Activated naive CD4-positive, alpha-beta T cell treated with anti-CD3 and anti-CD28 coated beads, Interleukin-2, amount 10 ng/mL, durations not matched to agents 7 days and 5 days (primary cell): ENCODE results near the gene UGT1A1.

Source experiments
- CTCF ChIA-PET: fragments of 350-600 bp; sonication (Branson Sonifier 250); formaldehyde crosslinking; loops from one replicate; lab custom pipeline; 2021; ENCODE audit warnings: antibody characterized with exemption; lab: Charles Lee
- DNase-seq: peaks from one replicate; pipeline ENCODE4 v3.0.0-alpha.2; 2020
- H3K27ac Mint-ChIP-seq: one replicate; pipeline ENCODE4 v1.8.0; 2021; ENCODE audit warnings: mild to moderate bottlenecking, moderate library complexity, mixed read lengths
- H3K27me3 Mint-ChIP-seq: one replicate; pipeline ENCODE4 v1.8.0; 2021; ENCODE audit warnings: mild to moderate bottlenecking, mixed read lengths
- H3K36me3 Mint-ChIP-seq: one replicate; pipeline ENCODE4 v1.8.0; 2021; ENCODE audit warnings: mixed read lengths
- H3K4me1 Mint-ChIP-seq: one replicate; pipeline ENCODE4 v1.8.0; 2021; ENCODE audit warnings: mixed read lengths
- H3K4me3 Mint-ChIP-seq: one replicate; pipeline ENCODE4 v1.8.0; 2021; ENCODE audit warnings: mild to moderate bottlenecking, moderate library complexity, mixed read lengths
- H3K9me3 Mint-ChIP-seq: one replicate; pipeline ENCODE4 v1.8.0; 2021; ENCODE audit warnings: mixed read lengths

UGT1A1 gene

GRCh38 chr2:233798335-233799086, 38.4 kb downstream of the UGT1A1 start:
- H3K27ac Mint-ChIP-seq: no peak overlapping the region
- no peak for DNase-seq
- no peaks in the 10 kb centered on the region for H3K4me1 Mint-ChIP-seq
- H3K4me3 Mint-ChIP-seq: no peak overlapping the region
- H3K9me3 Mint-ChIP-seq: no peaks in the 10 kb centered on the region
- no peaks in the 10 kb centered on the region for H3K36me3 Mint-ChIP-seq
- H3K27me3 Mint-ChIP-seq: peaks cover 15% of the 10 kb centered on the region
- CTCF ChIA-PET: no interaction called here

GRCh38 chr2:233799087-233799665, 39.1 kb downstream of the UGT1A1 start:
- H3K27me3 Mint-ChIP-seq: peaks cover 21% of the 10 kb centered on the region
- no peak overlapping the region for H3K27ac Mint-ChIP-seq
- CTCF ChIA-PET: no interaction called here
- H3K36me3 Mint-ChIP-seq: no peaks in the 10 kb centered on the region
- H3K4me3 Mint-ChIP-seq: no peak overlapping the region
- H3K9me3 Mint-ChIP-seq: no peaks in the 10 kb centered on the region
- H3K4me1 Mint-ChIP-seq: no peaks in the 10 kb centered on the region
- DNase-seq: peak; percentile 9

DNA sequence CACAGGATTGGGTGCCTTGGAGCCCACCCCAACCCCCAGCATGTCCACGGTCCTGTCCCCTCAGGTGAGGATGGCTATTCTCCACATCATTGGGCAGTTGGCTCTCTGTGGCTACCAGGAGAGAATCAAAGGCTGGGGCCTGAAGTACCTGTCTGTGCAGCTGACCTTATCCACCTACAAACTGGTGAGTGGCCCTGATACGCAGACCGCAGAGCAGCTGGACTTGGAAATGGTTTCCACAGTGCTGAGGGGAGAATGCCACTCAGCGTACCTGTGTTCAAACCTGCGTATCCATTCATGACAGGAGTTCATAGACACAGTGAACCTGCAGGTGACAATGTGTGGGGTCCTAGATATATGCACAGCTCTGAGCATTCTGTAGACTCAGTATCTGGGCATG, 39.6 kb downstream of the UGT1A1 start:
- no peaks in the 10 kb centered on the region for H3K36me3 Mint-ChIP-seq
- H3K27ac Mint-ChIP-seq: no peak overlapping the region
- peaks cover 27% of the 10 kb centered on the region for H3K27me3 Mint-ChIP-seq
- no peak overlapping the region for H3K4me3 Mint-ChIP-seq
- no peaks in the 10 kb centered on the region for H3K9me3 Mint-ChIP-seq
- CTCF ChIA-PET: no interaction called here
- DNase-seq: peak; percentile 2
- H3K4me1 Mint-ChIP-seq: no peaks in the 10 kb centered on the region

GRCh38 chr2:233800208-233800607, 40.1 kb downstream of the UGT1A1 start:
- CTCF ChIA-PET: no interaction called here
- H3K27me3 Mint-ChIP-seq: peaks cover 32% of the 10 kb centered on the region
- no peaks in the 10 kb centered on the region for H3K4me1 Mint-ChIP-seq
- H3K9me3 Mint-ChIP-seq: no peaks in the 10 kb centered on the region
- H3K4me3 Mint-ChIP-seq: no peak overlapping the region
- DNase-seq: peak; percentile 2
- no peaks in the 10 kb centered on the region for H3K36me3 Mint-ChIP-seq
- H3K27ac Mint-ChIP-seq: no peak overlapping the region

GRCh38 chr2:233801357-233802131, 41.5 kb downstream of the UGT1A1 start:
- CTCF ChIA-PET: no interaction called here
- Mint-ChIP-seq H3K27me3 (peaks cover 32% of the 10 kb centered on the region), H3K27ac (no peak overlapping the region), H3K36me3 (no peaks in the 10 kb centered on the region), H3K4me1 (no peaks in the 10 kb centered on the region), H3K9me3 (no peaks in the 10 kb centered on the region), H3K4me3 (no peak overlapping the region)
- DNase-seq: peak; percentile 34

DNA sequence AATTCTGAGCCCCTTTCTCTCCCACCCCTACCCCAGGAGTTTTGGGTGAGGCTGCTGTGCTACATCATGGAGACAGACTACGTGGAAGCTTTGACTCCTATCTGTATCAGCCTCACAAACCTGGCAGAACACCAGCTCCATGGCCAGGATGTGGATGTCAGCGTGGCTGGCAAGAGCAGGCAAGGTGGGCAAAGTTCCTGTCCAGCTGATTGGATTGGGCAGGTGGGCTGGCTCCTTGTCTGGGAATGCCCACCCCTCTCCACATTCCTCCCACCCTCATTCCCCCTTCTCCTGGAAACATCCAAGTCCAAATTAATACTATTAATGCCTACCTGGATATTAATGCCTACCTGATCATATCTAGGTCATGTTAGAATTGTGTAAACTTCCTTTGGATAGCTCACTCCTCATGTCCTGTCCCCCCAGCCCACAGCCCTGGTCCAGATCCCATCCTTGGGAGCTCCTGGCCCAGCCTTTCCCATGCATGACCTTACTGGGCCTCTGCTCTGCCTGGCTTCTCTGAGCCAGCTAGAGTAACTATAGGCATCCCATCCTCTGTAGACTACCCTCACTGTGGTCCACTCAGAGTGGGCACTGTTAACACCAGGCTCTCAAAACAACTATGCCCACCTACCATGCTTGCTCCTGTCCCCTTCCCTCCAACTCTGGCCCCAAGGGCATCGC, 42.2 kb downstream of the UGT1A1 start:
- CTCF ChIA-PET: no interaction called here
- no peaks in the 10 kb centered on the region for H3K9me3 Mint-ChIP-seq
- H3K4me3 Mint-ChIP-seq: no peak overlapping the region
- no peak overlapping the region for H3K27ac Mint-ChIP-seq
- no peaks in the 10 kb centered on the region for H3K36me3 Mint-ChIP-seq
- peaks cover 32% of the 10 kb centered on the region for H3K27me3 Mint-ChIP-seq
- peak; percentile 8 for DNase-seq
- no peaks in the 10 kb centered on the region for H3K4me1 Mint-ChIP-seq

GRCh38 chr2:233803292-233803911, 43.3 kb downstream of the UGT1A1 start:
- Mint-ChIP-seq H3K27me3 (peaks cover 32% of the 10 kb centered on the region), H3K9me3 (no peaks in the 10 kb centered on the region), H3K4me1 (no peaks in the 10 kb centered on the region), H3K27ac (no peak overlapping the region), H3K4me3 (no peak overlapping the region), H3K36me3 (no peaks in the 10 kb centered on the region)
- CTCF ChIA-PET: no interaction called here
- DNase-seq: peak; percentile 7

DNA sequence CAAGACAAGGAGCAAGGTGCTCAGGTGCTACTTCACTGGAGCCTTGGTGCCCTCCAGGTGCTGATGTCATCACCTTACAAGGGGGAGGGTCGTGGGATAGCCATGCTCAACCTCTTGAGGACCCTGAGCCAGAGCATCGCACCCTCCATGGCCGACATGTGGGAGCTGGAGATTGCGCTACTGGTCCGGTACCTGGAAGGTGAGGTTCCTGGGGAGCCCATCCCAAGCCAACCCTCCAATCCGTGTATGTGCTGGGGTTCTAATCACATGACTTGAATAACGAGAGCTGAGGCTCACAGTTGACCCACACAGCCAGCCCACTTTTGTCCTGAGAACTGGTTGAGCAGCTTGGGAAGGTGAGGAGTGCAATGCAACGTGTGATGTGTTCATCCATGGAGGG, 43.9 kb downstream of the UGT1A1 start:
- peak; percentile 8 for DNase-seq
- Mint-ChIP-seq H3K36me3 (no peaks in the 10 kb centered on the region), H3K4me3 (no peak overlapping the region), H3K9me3 (no peaks in the 10 kb centered on the region), H3K27me3 (peaks cover 29% of the 10 kb centered on the region), H3K4me1 (no peaks in the 10 kb centered on the region), H3K27ac (no peak overlapping the region)
- CTCF ChIA-PET: no interaction called here

DNA sequence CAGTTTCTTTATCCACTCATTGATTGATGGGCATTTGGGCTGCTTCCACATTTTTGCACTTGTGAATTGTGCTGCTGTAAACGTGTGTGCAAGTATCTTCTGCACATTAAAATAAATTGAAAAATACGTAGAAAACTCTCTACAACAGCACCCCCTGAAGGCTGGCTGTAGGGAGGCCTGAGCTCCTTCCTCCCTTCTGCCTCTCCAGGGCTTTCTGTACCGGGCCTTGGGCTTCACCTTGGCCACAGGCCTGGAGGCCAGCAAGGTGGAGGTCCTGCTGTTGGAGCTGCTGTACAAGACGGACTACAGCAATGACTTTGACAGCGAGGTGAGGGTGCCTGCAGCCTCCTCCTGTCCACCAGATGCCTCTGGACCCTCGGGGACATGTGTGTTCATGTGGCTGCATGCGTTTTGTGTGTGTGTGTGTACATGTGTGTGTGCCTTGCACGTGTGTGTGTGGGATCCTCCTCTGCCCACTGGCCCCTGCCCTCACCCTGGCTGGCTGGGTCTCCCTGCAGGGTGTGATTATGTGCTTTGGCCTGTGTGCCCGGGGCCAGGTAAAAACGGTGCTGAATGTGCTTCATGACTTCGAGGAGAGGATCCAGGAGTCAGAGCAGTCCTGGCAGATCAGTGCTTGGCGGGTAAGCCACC, 47.3 kb downstream of the UGT1A1 start:
- H3K27me3 Mint-ChIP-seq: peaks cover 40% of the 10 kb centered on the region
- CTCF ChIA-PET: no interaction called here

DNA sequence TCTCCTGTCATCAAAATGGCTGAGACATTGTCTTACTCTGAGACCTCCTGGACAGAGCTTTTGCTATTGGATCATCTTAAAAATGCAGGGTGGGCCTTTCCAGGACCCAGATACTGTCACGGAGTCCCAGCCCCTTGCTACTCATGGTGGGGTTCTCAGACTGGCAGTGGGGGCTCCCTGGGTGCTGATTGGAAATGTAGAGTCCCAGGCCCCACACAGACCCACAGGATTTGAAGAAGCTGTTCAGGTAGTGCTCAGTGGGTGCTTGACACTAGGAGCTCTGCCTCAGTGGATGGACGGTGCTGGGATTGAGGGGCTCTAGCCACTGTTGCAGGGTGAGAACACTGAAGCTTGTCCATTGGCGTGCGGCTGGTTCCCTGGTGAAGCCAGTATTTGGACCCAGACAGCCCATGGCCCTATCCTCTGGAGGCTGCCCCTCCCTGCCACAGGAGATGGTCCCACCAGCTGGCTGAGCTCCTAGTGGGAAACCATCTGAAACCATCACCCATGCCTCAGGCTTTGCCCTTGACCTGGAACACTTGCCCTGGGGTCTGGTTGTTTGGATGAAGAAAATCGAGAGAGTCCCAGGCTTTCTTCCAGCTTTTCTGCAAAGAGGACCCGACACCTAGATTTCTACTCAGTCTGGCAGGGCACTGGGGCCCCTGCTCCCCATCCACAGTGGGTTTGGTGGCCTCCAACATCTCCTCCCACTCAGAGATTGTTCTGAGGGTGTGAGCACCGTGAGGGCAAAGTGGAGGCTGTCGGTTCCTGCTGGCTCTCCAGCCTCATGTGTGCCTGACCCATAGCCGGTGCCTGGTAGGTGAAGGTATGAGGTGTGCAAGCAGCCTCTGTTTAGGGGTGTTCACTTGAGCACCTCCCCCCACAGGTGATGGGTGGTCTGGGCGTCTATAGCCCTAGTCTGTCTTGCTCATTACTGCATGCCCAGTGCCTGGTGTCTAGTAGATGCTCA, 48.2 kb downstream of the UGT1A1 start:
- no peak overlapping the region for H3K4me3 Mint-ChIP-seq
- DNase-seq: peak; percentile 6
- no peaks in the 10 kb centered on the region for H3K36me3 Mint-ChIP-seq
- CTCF ChIA-PET: no interaction called here
- no peaks in the 10 kb centered on the region for H3K4me1 Mint-ChIP-seq
- no peaks in the 10 kb centered on the region for H3K9me3 Mint-ChIP-seq
- peaks cover 34% of the 10 kb centered on the region for H3K27me3 Mint-ChIP-seq
- H3K27ac Mint-ChIP-seq: no peak overlapping the region

More for the DNA sequence above, 47.3 kb downstream of the UGT1A1 start:
- no peak overlapping the region for H3K4me3 Mint-ChIP-seq
- no peaks in the 10 kb centered on the region for H3K36me3 Mint-ChIP-seq
- no peaks in the 10 kb centered on the region for H3K9me3 Mint-ChIP-seq
- peak; percentile 15 for DNase-seq
- H3K4me1 Mint-ChIP-seq: no peaks in the 10 kb centered on the region
- H3K27ac Mint-ChIP-seq: no peak overlapping the region

GRCh38 chr2:233810385-233810784, 50.3 kb downstream of the UGT1A1 start:
- peaks cover 31% of the 10 kb centered on the region for H3K27me3 Mint-ChIP-seq
- peak; percentile 12 for DNase-seq

GRCh38 chr2:233811087-233811486, 51.0 kb downstream of the UGT1A1 start:
- DNase-seq: no peak
- Mint-ChIP-seq H3K27ac (no peak overlapping the region), H3K27me3 (peaks cover 31% of the 10 kb centered on the region), H3K4me3 (no peak overlapping the region), H3K36me3 (no peaks in the 10 kb centered on the region), H3K4me1 (no peaks in the 10 kb centered on the region), H3K9me3 (no peaks in the 10 kb centered on the region)
- CTCF ChIA-PET: no interaction called here

More at GRCh38 chr2:233810385-233810784, 50.3 kb downstream of the UGT1A1 start:
- Mint-ChIP-seq H3K9me3 (no peaks in the 10 kb centered on the region), H3K4me3 (no peak overlapping the region), H3K36me3 (no peaks in the 10 kb centered on the region), H3K27ac (no peak overlapping the region), H3K4me1 (no peaks in the 10 kb centered on the region)
- CTCF ChIA-PET: no interaction called here

GRCh38 chr2:233811732-233812131, 51.7 kb downstream of the UGT1A1 start:
- no peaks in the 10 kb centered on the region for H3K36me3 Mint-ChIP-seq
- H3K27ac Mint-ChIP-seq: no peak overlapping the region
- H3K4me3 Mint-ChIP-seq: no peak overlapping the region
- H3K27me3 Mint-ChIP-seq: peaks cover 35% of the 10 kb centered on the region
- peak; percentile 10 for DNase-seq
- H3K9me3 Mint-ChIP-seq: no peaks in the 10 kb centered on the region
- CTCF ChIA-PET: no interaction called here
- H3K4me1 Mint-ChIP-seq: no peaks in the 10 kb centered on the region
